GM13977 (cell line): ENCODE results near the gene ARHGAP24.

ENCODE experiments used
- DNase-seq: peaks from one replicate; pipeline ENCODE4 v3.0.0; 2012; ENCODE audit warnings: low spot score
- CTCF ChIP-seq: IDR thresholded peaks from 2 replicates; pipeline ENCODE4 v1.5.1; 2012; ENCODE audit warnings: mild to moderate bottlenecking, control low read depth; ENCODE audit not compliant: insufficient read depth; ENCODE audit errors: extremely low read depth, missing control alignments
- in situ Hi-C: fragments of 300-500 bp; cut with MboI; formaldehyde crosslinking; loops from one replicate; pipeline ENCODE4 v1.12.0; 2022; ENCODE audit warnings: low sequenced_read_pairs, low pct_unique_long_range_greater_than_20kb, mixed read lengths, inconsistent platforms; ENCODE audit not compliant: unreplicated experiment

Gene ARHGAP24

DNA sequence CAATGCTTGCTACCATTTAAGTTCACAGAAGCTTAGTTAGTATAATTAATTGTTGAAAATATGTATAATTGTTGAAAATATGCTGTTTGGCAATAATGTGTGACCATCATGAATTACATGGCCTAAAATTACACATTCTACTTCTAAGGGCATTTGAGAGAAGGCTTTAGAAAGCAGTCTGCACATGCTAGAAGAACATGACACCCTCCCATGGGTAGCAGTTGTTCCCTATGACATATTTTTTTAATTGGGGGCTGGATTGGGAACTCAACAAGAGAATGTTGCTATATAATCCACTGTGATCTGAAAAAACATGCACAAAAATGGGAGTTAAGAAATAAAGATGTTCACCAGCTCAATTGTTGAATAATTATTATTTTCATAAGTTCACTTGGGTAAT lies 331.4 kb downstream of the ARHGAP24 start:
- TF ChIP-seq CTCF: no peak
- DNase-seq: no peak
- in situ Hi-C loops: no loop called here

DNA sequence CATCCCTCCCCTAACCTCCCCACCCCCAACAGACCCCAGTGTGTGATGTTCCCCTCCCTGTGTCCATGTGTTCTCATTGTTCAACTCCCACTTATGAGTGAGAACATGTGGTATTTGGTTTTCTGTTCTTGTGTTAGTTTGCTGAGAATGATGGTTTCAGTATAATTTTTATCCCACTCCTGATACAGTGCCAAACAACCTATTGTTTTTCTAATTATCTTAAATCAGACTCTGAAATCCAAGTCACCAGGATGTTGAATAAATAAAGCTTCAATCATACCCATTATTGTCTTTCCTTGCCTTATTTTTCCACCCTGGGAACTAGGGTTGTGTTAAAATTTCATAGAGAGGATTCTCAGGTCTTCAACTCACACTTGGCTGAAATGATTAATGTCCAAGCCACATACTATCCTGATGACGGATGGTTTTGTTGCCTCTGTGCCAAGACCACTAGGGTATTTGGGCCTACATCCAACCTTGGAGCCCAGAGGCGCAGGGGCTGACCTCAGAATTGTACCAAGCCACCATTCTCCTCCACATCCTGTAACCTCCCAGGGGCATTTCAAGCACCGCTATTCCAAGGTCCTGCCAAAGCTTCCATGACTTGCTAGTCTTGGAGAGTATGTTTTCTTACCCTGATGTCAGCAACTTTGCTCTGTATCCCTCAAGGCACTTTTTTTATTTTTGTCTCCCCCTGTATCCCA lies 332.4 kb downstream of the ARHGAP24 start:
- no peak for DNase-seq
- no peak for TF ChIP-seq CTCF
- in situ Hi-C loops: no loop called here

GRCh38 chr4:85808104-85808503 lies 333.2 kb downstream of the ARHGAP24 start:
- no peak for TF ChIP-seq CTCF

GRCh38 chr4:85808864-85809263 lies 333.9 kb downstream of the ARHGAP24 start:
- no peak for TF ChIP-seq CTCF
- no peak for DNase-seq
- in situ Hi-C loops: no loop called here

More at GRCh38 chr4:85808104-85808503, 333.2 kb downstream of the ARHGAP24 start:
- DNase-seq: no peak
- in situ Hi-C loops: no loop called here

DNA sequence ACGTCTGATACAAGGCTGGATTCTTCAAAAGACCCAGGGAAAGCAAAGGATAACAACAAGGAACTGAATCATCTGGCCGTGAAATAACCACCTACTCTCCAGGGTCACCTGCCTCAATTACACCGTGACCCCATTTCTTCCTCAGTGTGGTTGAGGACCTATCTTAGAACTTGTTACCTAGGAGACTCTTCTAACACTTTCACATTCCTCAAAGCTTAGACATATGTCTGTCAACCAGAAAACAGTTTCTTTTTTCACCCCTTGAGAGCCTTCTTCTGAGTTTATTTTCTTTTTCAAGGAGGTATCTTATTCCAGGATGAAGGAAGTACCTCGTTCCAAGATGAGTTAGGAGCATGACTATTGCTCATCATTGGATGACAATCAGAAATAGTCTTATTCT lies 337.8 kb downstream of the ARHGAP24 start:
- in situ Hi-C loops: no loop called here
- no peak for DNase-seq
- TF ChIP-seq CTCF: no peak

GRCh38 chr4:85815796-85816459 lies 341.0 kb downstream of the ARHGAP24 start:
- no peak for DNase-seq
- in situ Hi-C loops: no loop called here

More at GRCh38 chr4:85815796-85816459, 341.0 kb downstream of the ARHGAP24 start:
- no peak for TF ChIP-seq CTCF
